ENCODE results near the gene MYO1D. TPM values are rescaled to one million over a fixed set of nuclear protein-coding genes. Genes with fewer than 3 reads are reported as not detected.
A peak's percentile ranks its signal among the peaks of the same experiment; 100 is the strongest.

Gene MYO1D
- total RNA-seq, 1 donor from 2014 or later, result 27.7 TPM

DNA sequence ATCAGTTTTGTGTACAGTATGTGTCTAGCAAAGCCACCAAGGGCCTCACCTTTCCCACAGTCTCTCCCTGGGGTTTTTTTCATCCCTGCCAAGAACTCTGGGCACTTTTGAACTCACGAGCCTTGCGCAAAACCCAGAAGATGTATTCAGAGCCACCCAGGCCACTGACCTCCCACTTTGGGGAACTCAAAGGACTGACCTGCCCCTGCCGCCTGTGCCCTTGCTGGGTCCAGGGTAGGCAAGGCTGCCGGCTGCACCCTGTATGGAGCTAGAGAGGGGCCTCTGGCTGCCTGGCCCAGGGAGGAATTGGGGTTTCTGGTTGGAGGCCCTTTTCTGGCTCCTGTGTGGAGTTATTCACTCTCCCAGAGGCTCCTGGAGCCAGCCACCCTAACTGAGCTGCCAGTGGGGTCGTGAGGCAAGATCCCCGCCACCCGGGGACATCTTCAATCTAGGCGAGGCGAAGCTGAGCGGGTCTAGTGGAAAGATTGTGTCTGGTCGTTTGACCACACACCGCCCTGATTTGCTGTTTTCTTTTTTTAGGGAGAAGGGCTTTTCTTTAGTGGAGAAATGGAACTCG lies 388.2 kb downstream of the MYO1D start:
- intact Hi-C loops (cut with micrococcal nuclease), result no loop called here

DNA sequence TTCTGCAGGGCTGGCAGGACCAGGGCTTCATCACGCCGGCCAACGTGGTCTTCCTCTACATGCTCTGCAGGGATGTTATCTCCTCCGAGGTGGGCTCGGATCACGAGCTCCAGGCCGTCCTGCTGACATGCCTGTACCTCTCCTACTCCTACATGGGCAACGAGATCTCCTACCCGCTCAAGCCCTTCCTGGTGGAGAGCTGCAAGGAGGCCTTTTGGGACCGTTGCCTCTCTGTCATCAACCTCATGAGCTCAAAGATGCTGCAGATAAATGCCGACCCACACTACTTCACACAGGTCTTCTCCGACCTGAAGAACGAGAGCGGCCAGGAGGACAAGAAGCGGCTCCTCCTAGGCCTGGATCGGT lies 388.8 kb downstream of the MYO1D start:
- TF ChIP-seq, protein P1, sequence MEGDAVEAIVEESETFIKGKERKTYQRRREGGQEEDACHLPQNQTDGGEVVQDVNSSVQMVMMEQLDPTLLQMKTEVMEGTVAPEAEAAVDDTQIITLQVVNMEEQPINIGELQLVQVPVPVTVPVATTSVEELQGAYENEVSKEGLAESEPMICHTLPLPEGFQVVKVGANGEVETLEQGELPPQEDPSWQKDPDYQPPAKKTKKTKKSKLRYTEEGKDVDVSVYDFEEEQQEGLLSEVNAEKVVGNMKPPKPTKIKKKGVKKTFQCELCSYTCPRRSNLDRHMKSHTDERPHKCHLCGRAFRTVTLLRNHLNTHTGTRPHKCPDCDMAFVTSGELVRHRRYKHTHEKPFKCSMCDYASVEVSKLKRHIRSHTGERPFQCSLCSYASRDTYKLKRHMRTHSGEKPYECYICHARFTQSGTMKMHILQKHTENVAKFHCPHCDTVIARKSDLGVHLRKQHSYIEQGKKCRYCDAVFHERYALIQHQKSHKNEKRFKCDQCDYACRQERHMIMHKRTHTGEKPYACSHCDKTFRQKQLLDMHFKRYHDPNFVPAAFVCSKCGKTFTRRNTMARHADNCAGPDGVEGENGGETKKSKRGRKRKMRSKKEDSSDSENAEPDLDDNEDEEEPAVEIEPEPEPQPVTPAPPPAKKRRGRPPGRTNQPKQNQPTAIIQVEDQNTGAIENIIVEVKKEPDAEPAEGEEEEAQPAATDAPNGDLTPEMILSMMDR (IDR thresholded peaks at IDR 0.05), result no peak
- POLR2A ChIA-PET, result interaction anchor here (0.6 to 6.3 kb wide), 8 partner anchors 7 to 1525 kb away, joined by 3 to 90 read pairs (median 8); partner anchors contain the start of gene MYO1D
- Mint-ChIP-seq H3K4me3 (peak overlapping the region; percentile 84), H3K36me3 (ENCODE audit: low read depth) (peaks cover 31% of the 10 kb centered on the region), H3K4me1 (peaks cover 67% of the 10 kb centered on the region), H3K9me3 (no peaks in the 10 kb centered on the region), H3K27ac (peak overlapping the region; percentile 71), H3K27me3 (no peaks in the 10 kb centered on the region)
- ATAC-seq (ENCODE audit: low read depth) (no peak), DNase-seq (no peak)
- intact Hi-C loops (cut with micrococcal nuclease), result no loop called here
- CTCF ChIA-PET, result interaction anchor here (0.8 to 10.2 kb wide), 6 partner anchors 15 to 171 kb away, joined by 3 to 53 read pairs (median 5); no protein-coding TSS in a partner anchor

More for the DNA sequence above, 388.2 kb downstream of the MYO1D start:
- peak overlapping the region; percentile 84 for H3K4me3 Mint-ChIP-seq
- H3K27me3 Mint-ChIP-seq, result no peaks in the 10 kb centered on the region
- TF ChIP-seq, protein P1 (IDR thresholded peaks at IDR 0.05), result no peak
- H3K9me3 Mint-ChIP-seq, result no peaks in the 10 kb centered on the region
- no peak for ATAC-seq (ENCODE audit: low read depth)
- peaks cover 31% of the 10 kb centered on the region for H3K36me3 Mint-ChIP-seq (ENCODE audit: low read depth)
- DNase-seq, result no peak
- POLR2A ChIA-PET, result interaction anchor here (0.6 to 6.3 kb wide), 11 partner anchors 7 to 1526 kb away, joined by 3 to 90 read pairs (median 5); no protein-coding TSS in a partner anchor
- CTCF ChIA-PET, result interaction anchor here (0.6 to 10.2 kb wide), 5 partner anchors 26 to 170 kb away, joined by 3 to 53 read pairs (median 6); no protein-coding TSS in a partner anchor
- peaks cover 68% of the 10 kb centered on the region for H3K4me1 Mint-ChIP-seq
- peak overlapping the region; percentile 41 for H3K27ac Mint-ChIP-seq

DNA sequence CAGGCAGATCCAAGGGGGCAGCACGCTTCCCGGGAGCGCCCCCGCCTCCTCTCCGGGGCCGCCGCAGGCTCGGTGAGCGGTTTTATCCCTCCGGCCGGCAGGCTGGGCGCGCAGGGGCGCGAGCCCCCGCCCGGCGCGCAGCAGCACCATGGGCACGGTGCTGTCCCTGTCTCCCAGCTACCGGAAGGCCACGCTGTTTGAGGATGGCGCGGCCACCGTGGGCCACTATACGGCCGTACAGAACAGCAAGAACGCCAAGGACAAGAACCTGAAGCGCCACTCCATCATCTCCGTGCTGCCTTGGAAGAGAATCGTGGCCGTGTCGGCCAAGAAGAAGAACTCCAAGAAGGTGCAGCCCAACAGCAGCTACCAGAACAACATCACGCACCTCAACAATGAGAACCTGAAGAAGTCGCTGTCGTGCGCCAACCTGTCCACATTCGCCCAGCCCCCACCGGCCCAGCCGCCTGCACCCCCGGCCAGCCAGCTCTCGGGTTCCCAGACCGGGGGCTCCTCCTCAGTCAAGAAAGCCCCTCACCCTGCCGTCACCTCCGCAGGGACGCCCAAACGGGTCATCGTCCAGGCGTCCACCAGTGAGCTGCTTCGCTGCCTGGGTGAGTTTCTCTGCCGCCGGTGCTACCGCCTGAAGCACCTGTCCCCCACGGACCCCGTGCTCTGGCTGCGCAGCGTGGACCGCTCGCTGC lies 389.3 kb downstream of the MYO1D start:
- no peaks in the 10 kb centered on the region for H3K27me3 Mint-ChIP-seq
- ATAC-seq (ENCODE audit: low read depth) (no peak), DNase-seq (peak; percentile 41)
- intact Hi-C loops (cut with micrococcal nuclease), result loop anchor here (2.0 kb wide), 1 partner anchor 71 kb away; no protein-coding TSS in a partner anchor
- H3K36me3 Mint-ChIP-seq (ENCODE audit: low read depth), result peaks cover 32% of the 10 kb centered on the region
- POLR2A ChIA-PET, result interaction anchor here (0.6 to 6.3 kb wide), 14 partner anchors 8 to 1525 kb away, joined by 3 to 90 read pairs (median 6); partner anchors contain the start of gene MYO1D
- H3K4me3 Mint-ChIP-seq, result peak overlapping the region; percentile 84
- no peaks in the 10 kb centered on the region for H3K9me3 Mint-ChIP-seq
- CTCF ChIA-PET, result interaction anchor here (0.8 to 10.2 kb wide), 6 partner anchors 16 to 121 kb away, joined by 3 to 53 read pairs (median 5); no protein-coding TSS in a partner anchor
- H3K27ac Mint-ChIP-seq, result peak overlapping the region; percentile 71
- H3K4me1 Mint-ChIP-seq, result peaks cover 62% of the 10 kb centered on the region
- TF ChIP-seq, protein P1 (IDR thresholded peaks at IDR 0.05), result no peak

DNA sequence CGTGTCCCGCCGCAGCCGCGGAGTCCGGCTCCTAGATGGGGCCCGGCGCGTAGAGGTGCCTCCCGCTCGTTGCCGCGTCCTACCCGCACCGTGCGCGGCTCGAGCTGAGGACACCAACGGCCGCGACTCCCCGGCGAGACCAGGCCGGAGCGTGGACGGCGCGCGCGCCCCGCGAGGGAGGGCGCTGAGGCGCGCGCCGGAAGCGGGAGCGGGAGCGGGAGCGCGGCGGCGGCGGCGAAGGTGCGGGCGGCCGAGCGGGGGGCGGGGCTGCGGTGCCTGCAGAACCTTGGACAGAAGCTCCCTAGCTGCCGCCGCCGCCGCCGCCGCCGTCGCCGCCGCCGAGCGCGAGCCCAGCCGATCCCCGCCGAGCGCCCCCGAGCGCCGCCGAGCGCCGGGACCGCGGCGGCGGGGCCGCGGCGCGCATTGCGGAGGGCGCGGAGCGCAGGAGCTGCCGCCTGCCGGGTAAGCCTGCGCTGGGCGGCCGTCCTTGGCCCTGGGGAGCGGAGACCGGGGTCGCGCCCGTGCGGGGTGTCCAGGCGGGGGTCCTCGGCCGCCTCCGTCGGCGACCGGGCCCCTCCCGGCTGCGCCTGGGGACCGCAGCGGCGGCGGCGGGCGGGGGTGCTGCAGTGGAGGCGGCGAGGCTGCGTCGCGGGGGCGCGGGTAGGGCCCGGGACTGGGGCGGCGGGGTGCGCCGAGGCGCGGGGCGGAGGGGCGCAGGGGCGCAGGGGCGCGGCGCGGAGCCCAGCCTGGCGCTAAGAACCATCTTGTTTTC lies 390.0 kb downstream of the MYO1D start, which contains the start of gene CDK5R1:
TSS of gene CDK5R1 (plus strand) at position 293 of the 772 bp plus-strand sequence. CDS start 628 bp downstream, outside the sequence.
- H3K36me3 Mint-ChIP-seq (ENCODE audit: low read depth), result peaks cover 38% of the 10 kb centered on the region
- H3K27ac Mint-ChIP-seq, result peak within 1 kb of the TSS; percentile 59
- peaks cover 54% of the 10 kb centered on the region for H3K4me1 Mint-ChIP-seq
- CTCF ChIA-PET, result interaction anchor here (1.1 to 10.2 kb wide), 8 partner anchors 8 to 121 kb away, joined by 3 to 53 read pairs (median 5); no protein-coding TSS in a partner anchor
- POLR2A ChIA-PET, result interaction anchor here (0.6 to 6.3 kb wide), 15 partner anchors 9 to 390 kb away, joined by 3 to 90 read pairs (median 6); partner anchors contain the start of genes MYO1D and PSMD11
- intact Hi-C loops (cut with micrococcal nuclease), result loop anchor here (1.0 to 2.0 kb wide), 3 partner anchors 16 to 72 kb away; no protein-coding TSS in a partner anchor
- H3K27me3 Mint-ChIP-seq, result no peaks in the 10 kb centered on the region
- H3K4me3 Mint-ChIP-seq, result peak within 1 kb of the TSS; percentile 84
- ATAC-seq (ENCODE audit: low read depth), result peak; percentile 66
- DNase-seq, result peak; percentile 76
- TF ChIP-seq, protein P1 (IDR thresholded peaks at IDR 0.05), result no peak
- H3K9me3 Mint-ChIP-seq, result no peaks in the 10 kb centered on the region

Data from activated B cell treated with CpG ODN at 0.5 μM for 24 hours (primary cell).